Cardiac muscle cell (in vitro differentiated cells and primary cell): ENCODE data around the gene TMEM109. TPM values are rescaled to one million over a fixed set of nuclear protein-coding genes. Genes with fewer than 3 reads are reported as not detected.

Experiments
- DNase-seq, 2 donors: peaks; one replicate each; pipeline versions ENCODE4 v3.0.0 to v3.0.0-alpha.2; 2010 to 2017; ENCODE audit warnings: low read depth in 1 of 2, low spot score in 1 of 2
- H3K27ac ChIP-seq: fragments of 200-600 bp; sonication (generic); 2 replicates; pipeline ENCODE4 v1.5.1; 2016
- H3K27me3 ChIP-seq: fragments of 200-600 bp; sonication (generic); 2 replicates; pipeline ENCODE4 v1.6.0; 2016; ENCODE audit warnings: control low read depth
- H3K36me3 ChIP-seq: fragments of 200-600 bp; sonication (generic); 2 replicates; pipeline ENCODE4 v1.5.1; 2016; ENCODE audit warnings: control low read depth
- H3K4me1 ChIP-seq: fragments of 200-600 bp; sonication (generic); 2 replicates; pipeline ENCODE4 v1.8.1; 2017; ENCODE audit warnings: low read depth, mild to moderate bottlenecking, mixed run types
- H3K4me3 ChIP-seq: fragments of 200-600 bp; sonication (generic); 2 replicates; pipeline ENCODE4 v1.5.1; 2016; ENCODE audit warnings: mild to moderate bottlenecking
- H3K9me3 ChIP-seq: fragments of 200-600 bp; sonication (generic); 2 replicates; pipeline ENCODE4 v1.5.1; 2017; ENCODE audit warnings: low read depth, mild to moderate bottlenecking, control low read depth
- polyA plus RNA-seq: library from polyadenylated mRNA; unstranded; fragments of >200 nt; fragmentation: Nextera tagmentation; extraction: Ambion mirVana; gene quantifications from 2 replicates; pipeline ENCODE4 v1.2.1, GENCODE V29; 2016
- total RNA-seq: library from RNA; depleted of rRNA; stranded (reverse); fragments of >200 nt; gene quantifications from 2 replicates; pipeline ENCODE4 v1.2.3, GENCODE V29; 2016
- TF ChIP-seq, protein P1 (sequence below): IDR thresholded peaks from 2 replicates; pipeline ENCODE4 v1.5.1; 2012; ENCODE audit warnings: low read depth, mild to moderate bottlenecking, low read length

The TMEM109 gene
- total and polyA plus RNA-seq, 2 experiments from 2014 or later: 56.7 to 109 TPM

DNA sequence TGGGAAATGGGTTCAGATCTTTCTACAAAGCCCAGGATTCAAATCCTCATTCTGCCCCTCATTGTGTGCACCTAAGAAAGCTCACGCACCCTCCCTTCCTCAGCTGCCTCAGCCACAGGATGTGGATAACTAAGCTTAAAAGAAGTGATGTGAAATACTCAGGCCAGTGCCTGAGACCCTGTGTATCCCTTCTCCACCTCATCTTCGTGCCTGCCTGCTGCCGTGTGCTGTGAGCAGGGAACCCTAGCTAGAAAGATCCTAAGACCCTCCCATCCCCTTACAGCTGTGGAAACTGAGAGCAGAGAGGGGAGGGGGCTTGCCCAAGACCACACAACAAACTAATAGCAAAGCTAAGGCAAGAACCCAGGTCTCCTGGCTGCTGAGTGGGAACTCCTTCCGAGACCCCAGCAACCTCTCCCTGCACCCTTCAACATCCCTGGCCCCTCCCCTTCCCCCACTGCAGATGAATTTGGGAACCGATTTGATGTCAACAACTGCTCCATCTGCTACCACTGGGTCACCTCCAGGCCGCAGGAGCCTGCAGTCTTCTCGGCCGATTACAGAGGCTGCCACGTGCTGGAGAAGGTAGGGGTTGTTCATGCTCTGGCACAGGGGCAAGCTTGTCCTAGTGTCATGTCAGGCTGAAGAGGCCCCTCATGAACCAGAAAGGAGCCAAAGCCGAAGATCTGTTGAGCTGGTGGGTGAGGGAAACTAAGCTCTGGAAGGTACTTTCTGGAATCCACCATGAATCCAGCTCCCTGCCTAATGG is 45.1 kb upstream of the TMEM109 start:
- Histone ChIP-seq H3K4me3 (no peak overlapping the region), H3K27me3 (no peaks in the 10 kb centered on the region), H3K27ac (no peak overlapping the region), H3K36me3 (no peaks in the 10 kb centered on the region), H3K4me1 (peaks cover 6% of the 10 kb centered on the region), H3K9me3 (no peaks in the 10 kb centered on the region)
- TF ChIP-seq, protein P1, sequence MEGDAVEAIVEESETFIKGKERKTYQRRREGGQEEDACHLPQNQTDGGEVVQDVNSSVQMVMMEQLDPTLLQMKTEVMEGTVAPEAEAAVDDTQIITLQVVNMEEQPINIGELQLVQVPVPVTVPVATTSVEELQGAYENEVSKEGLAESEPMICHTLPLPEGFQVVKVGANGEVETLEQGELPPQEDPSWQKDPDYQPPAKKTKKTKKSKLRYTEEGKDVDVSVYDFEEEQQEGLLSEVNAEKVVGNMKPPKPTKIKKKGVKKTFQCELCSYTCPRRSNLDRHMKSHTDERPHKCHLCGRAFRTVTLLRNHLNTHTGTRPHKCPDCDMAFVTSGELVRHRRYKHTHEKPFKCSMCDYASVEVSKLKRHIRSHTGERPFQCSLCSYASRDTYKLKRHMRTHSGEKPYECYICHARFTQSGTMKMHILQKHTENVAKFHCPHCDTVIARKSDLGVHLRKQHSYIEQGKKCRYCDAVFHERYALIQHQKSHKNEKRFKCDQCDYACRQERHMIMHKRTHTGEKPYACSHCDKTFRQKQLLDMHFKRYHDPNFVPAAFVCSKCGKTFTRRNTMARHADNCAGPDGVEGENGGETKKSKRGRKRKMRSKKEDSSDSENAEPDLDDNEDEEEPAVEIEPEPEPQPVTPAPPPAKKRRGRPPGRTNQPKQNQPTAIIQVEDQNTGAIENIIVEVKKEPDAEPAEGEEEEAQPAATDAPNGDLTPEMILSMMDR: no peak
- no peak for DNase-seq

GRCh38 chr11:60869451-60869825 is 44.5 kb upstream of the TMEM109 start:
- DNase-seq: no peak
- Histone ChIP-seq H3K27me3 (no peaks in the 10 kb centered on the region), H3K4me1 (peaks cover under 1% of the 10 kb centered on the region), H3K36me3 (no peaks in the 10 kb centered on the region), H3K27ac (no peak overlapping the region), H3K9me3 (no peaks in the 10 kb centered on the region), H3K4me3 (no peak overlapping the region)
- TF ChIP-seq, protein P1: no peak

DNA sequence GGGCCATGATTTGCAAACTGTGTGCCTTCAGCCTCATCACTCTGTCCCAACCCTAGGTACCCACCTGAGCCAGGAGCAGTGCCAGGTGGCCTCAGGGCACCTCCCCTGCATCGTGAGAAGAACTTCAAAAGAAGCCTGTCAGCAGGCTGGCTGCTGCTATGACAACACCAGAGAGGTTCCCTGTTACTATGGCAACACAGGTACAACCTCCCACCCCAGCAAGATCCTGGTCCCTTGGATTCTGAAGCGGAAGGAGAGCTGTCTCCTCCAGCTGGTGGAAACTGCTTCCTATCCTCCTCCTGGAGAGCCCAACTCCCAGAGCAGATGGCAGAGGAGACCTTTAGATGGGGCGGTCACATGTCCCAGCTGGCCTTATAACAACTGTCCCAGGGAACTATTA is 43.7 kb upstream of the TMEM109 start:
- no peak overlapping the region for H3K4me3 ChIP-seq
- TF ChIP-seq, protein P1: no peak
- no peaks in the 10 kb centered on the region for H3K9me3 ChIP-seq
- no peak for DNase-seq
- no peak overlapping the region for H3K27ac ChIP-seq
- H3K27me3 ChIP-seq: no peaks in the 10 kb centered on the region
- H3K36me3 ChIP-seq: no peaks in the 10 kb centered on the region
- H3K4me1 ChIP-seq: no peaks in the 10 kb centered on the region

DNA sequence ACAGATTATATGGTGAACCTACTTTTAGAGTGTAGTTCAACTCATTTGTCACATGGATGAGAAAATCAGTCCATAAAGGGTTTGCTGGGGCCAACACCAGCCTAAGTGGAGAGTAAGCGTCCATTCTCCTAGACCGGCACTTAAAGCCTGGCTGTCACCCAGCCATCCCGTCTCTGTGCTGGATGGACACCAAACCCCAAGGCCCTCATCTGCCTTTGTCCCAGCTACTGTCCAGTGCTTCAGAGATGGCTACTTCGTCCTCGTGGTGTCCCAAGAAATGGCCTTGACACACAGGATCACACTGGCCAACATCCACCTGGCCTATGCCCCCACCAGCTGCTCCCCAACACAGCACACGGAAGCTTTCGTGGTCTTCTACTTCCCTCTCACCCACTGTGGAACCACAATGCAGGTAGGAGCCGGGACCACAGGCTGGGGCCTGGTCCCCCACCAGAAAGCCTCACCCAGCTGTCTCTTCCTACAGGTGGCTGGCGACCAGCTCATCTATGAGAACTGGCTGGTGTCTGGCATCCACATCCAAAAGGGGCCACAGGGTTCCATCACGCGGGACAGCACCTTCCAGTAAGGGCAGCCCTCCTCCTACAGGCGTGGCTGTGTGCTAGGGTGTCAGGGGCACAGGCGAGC is 43.1 kb upstream of the TMEM109 start:
- DNase-seq: no peak
- H3K36me3 ChIP-seq: no peaks in the 10 kb centered on the region
- H3K27ac ChIP-seq: no peak overlapping the region
- no peaks in the 10 kb centered on the region for H3K9me3 ChIP-seq
- H3K4me3 ChIP-seq: no peak overlapping the region
- H3K27me3 ChIP-seq: no peaks in the 10 kb centered on the region
- H3K4me1 ChIP-seq: no peaks in the 10 kb centered on the region
- TF ChIP-seq, protein P1: no peak

GRCh38 chr11:60871378-60872061 is 42.4 kb upstream of the TMEM109 start:
- DNase-seq: peak; percentile 40 to 74
- Histone ChIP-seq H3K4me1 (no peaks in the 10 kb centered on the region), H3K9me3 (no peaks in the 10 kb centered on the region), H3K4me3 (no peak overlapping the region), H3K27ac (no peak overlapping the region), H3K27me3 (no peaks in the 10 kb centered on the region), H3K36me3 (no peaks in the 10 kb centered on the region)
- TF ChIP-seq, protein P1: peak; percentile 37
